Measurements from ENCODE around the gene LRP8. TPM values are rescaled to one million over a fixed set of nuclear protein-coding genes. Genes with fewer than 3 reads are reported as not detected.
"Not testable (repeated sequence)": the region's sequence is repeated elsewhere in the genome, so short reads cannot be mapped to it uniquely, and the experiment has no call there.

Gene LRP8
- total RNA-seq, 1 donor from 2014 or later = 12.8 TPM

GRCh38 chr1:53206735-53207379 is 121.0 kb downstream of the LRP8 start:
- no peak overlapping the region for H3K9ac ChIP-seq (ENCODE audit: low read length)
- H3K9me3 ChIP-seq (ENCODE audit: insufficient read depth, low read depth, low read length) = peaks cover 10% of the 10 kb centered on the region
- no peaks in the 10 kb centered on the region for H3K4me1 ChIP-seq (ENCODE audit: insufficient read depth, low read length)
- H3K27me3 ChIP-seq (ENCODE audit: insufficient read depth, low read length) = no peaks in the 10 kb centered on the region
- H3K36me3 ChIP-seq (ENCODE audit: insufficient read depth, low read length) = peaks cover 36% of the 10 kb centered on the region
- no peak overlapping the region for H3K27ac Mint-ChIP-seq (ENCODE audit: unreplicated experiment)
- DNase-seq (ENCODE audit: low read depth) = no peak
- TF ChIP-seq, protein P1, sequence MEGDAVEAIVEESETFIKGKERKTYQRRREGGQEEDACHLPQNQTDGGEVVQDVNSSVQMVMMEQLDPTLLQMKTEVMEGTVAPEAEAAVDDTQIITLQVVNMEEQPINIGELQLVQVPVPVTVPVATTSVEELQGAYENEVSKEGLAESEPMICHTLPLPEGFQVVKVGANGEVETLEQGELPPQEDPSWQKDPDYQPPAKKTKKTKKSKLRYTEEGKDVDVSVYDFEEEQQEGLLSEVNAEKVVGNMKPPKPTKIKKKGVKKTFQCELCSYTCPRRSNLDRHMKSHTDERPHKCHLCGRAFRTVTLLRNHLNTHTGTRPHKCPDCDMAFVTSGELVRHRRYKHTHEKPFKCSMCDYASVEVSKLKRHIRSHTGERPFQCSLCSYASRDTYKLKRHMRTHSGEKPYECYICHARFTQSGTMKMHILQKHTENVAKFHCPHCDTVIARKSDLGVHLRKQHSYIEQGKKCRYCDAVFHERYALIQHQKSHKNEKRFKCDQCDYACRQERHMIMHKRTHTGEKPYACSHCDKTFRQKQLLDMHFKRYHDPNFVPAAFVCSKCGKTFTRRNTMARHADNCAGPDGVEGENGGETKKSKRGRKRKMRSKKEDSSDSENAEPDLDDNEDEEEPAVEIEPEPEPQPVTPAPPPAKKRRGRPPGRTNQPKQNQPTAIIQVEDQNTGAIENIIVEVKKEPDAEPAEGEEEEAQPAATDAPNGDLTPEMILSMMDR (IDR thresholded peaks at IDR 0.05; ENCODE audit: insufficient read depth, low read depth, low read length) = no peak
- no peak for TF ChIP-seq EZH2 (IDR thresholded peaks at IDR 0.05; ENCODE audit: insufficient read depth, low read length)
- peaks cover 53% of the 10 kb centered on the region for H3K36me3 Mint-ChIP-seq (ENCODE audit: low read depth, unreplicated experiment)
- H3K4me3 ChIP-seq (ENCODE audit: insufficient read depth, low read depth, low read length) = no peak overlapping the region
- no peaks in the 10 kb centered on the region for H3K27me3 Mint-ChIP-seq (ENCODE audit: low read depth, unreplicated experiment)
- no peak overlapping the region for H3K4me3 Mint-ChIP-seq (ENCODE audit: unreplicated experiment)
- H3K27ac ChIP-seq (ENCODE audit: low read depth, low read length) = no peak overlapping the region
- H3K79me2 ChIP-seq (ENCODE audit: insufficient read depth, low read length) = no peaks in the 10 kb centered on the region
- H4K20me1 ChIP-seq (ENCODE audit: insufficient read depth, low read length) = no peaks in the 10 kb centered on the region
- no peak overlapping the region for H2AFZ ChIP-seq (ENCODE audit: low read depth, low read length)
- no peaks in the 10 kb centered on the region for H3K4me1 Mint-ChIP-seq (ENCODE audit: low read depth, unreplicated experiment)
- peaks cover 11% of the 10 kb centered on the region for H3K9me3 Mint-ChIP-seq (ENCODE audit: unreplicated experiment)
- no peak overlapping the region for H3K4me2 ChIP-seq (ENCODE audit: low read length)
- no peak for FAIRE-seq

GRCh38 chr1:53206083-53206685 is 121.7 kb downstream of the LRP8 start:
- not testable (repeated sequence) for FAIRE-seq

GRCh38 chr1:53205496-53205895 is 122.4 kb downstream of the LRP8 start:
- not testable (repeated sequence) for H3K4me1 ChIP-seq (ENCODE audit: insufficient read depth, low read length); H4K20me1 ChIP-seq (ENCODE audit: insufficient read depth, low read length); H3K4me3 Mint-ChIP-seq (ENCODE audit: unreplicated experiment); H3K9ac ChIP-seq (ENCODE audit: low read length); H3K27me3 Mint-ChIP-seq (ENCODE audit: low read depth, unreplicated experiment); DNase-seq (ENCODE audit: low read depth); FAIRE-seq; H3K4me1 Mint-ChIP-seq (ENCODE audit: low read depth, unreplicated experiment); H3K4me2 ChIP-seq (ENCODE audit: low read length); H3K4me3 ChIP-seq (ENCODE audit: insufficient read depth, low read depth, low read length); H3K27ac Mint-ChIP-seq (ENCODE audit: unreplicated experiment); H2AFZ ChIP-seq (ENCODE audit: low read depth, low read length); H3K27me3 ChIP-seq (ENCODE audit: insufficient read depth, low read length); H3K27ac ChIP-seq (ENCODE audit: low read depth, low read length); H3K79me2 ChIP-seq (ENCODE audit: insufficient read depth, low read length)
- peaks cover 11% of the 10 kb centered on the region for H3K9me3 Mint-ChIP-seq (ENCODE audit: unreplicated experiment)
- H3K36me3 ChIP-seq (ENCODE audit: insufficient read depth, low read length) = peaks cover 27% of the 10 kb centered on the region
- H3K9me3 ChIP-seq (ENCODE audit: insufficient read depth, low read depth, low read length) = peaks cover 10% of the 10 kb centered on the region
- peaks cover 59% of the 10 kb centered on the region for H3K36me3 Mint-ChIP-seq (ENCODE audit: low read depth, unreplicated experiment)

More at GRCh38 chr1:53206083-53206685, 121.7 kb downstream of the LRP8 start:
- Mint-ChIP-seq H3K36me3 (ENCODE audit: low read depth, unreplicated experiment) (peaks cover 54% of the 10 kb centered on the region), H3K9me3 (ENCODE audit: unreplicated experiment) (peaks cover 11% of the 10 kb centered on the region)
- not testable (repeated sequence) for H3K27ac ChIP-seq (ENCODE audit: low read depth, low read length); H3K27me3 Mint-ChIP-seq (ENCODE audit: low read depth, unreplicated experiment); H3K27me3 ChIP-seq (ENCODE audit: insufficient read depth, low read length); H3K4me1 Mint-ChIP-seq (ENCODE audit: low read depth, unreplicated experiment); H3K79me2 ChIP-seq (ENCODE audit: insufficient read depth, low read length); DNase-seq (ENCODE audit: low read depth); H3K4me1 ChIP-seq (ENCODE audit: insufficient read depth, low read length); H3K4me3 ChIP-seq (ENCODE audit: insufficient read depth, low read depth, low read length); H3K4me3 Mint-ChIP-seq (ENCODE audit: unreplicated experiment); H3K27ac Mint-ChIP-seq (ENCODE audit: unreplicated experiment); H2AFZ ChIP-seq (ENCODE audit: low read depth, low read length); H3K4me2 ChIP-seq (ENCODE audit: low read length); H4K20me1 ChIP-seq (ENCODE audit: insufficient read depth, low read length); H3K9ac ChIP-seq (ENCODE audit: low read length)
- Histone ChIP-seq H3K36me3 (ENCODE audit: insufficient read depth, low read length) (peaks cover 34% of the 10 kb centered on the region), H3K9me3 (ENCODE audit: insufficient read depth, low read depth, low read length) (peaks cover 10% of the 10 kb centered on the region)

Measured in astrocyte (in vitro differentiated cells and primary cell).